H9 (cell line): ENCODE measurements around the gene XRN2. TPM values are rescaled to one million over a fixed set of nuclear protein-coding genes. Genes with fewer than 3 reads are reported as not detected.

Source experiments
- DNase-seq: peaks from one replicate; pipeline ENCODE4 v3.0.0-alpha.2; 2017
- H2AFZ ChIP-seq: one replicate; pipeline ENCODE4 v1.6.1; 2013; ENCODE audit warnings: mild to moderate bottlenecking, low read length, control low read depth, moderate library complexity
- H2AK5ac ChIP-seq: 2 replicates; pipeline ENCODE4 v1.6.1; 2013; ENCODE audit warnings: low read length, control low read depth, mixed read lengths; ENCODE audit not compliant: insufficient read length
- H2BK120ac ChIP-seq: one replicate; pipeline ENCODE4 v1.6.1; 2013; ENCODE audit warnings: low read depth, mild to moderate bottlenecking, low read length, control low read depth, inconsistent platforms; ENCODE audit not compliant: poor library complexity, severe bottlenecking
- H2BK12ac ChIP-seq: 2 replicates; pipeline ENCODE4 v1.6.1; 2013; ENCODE audit warnings: low read length, control low read depth, mixed read lengths, low read depth; ENCODE audit not compliant: insufficient read length
- H2BK15ac ChIP-seq: 2 replicates; pipeline ENCODE4 v1.6.1; 2013; ENCODE audit warnings: low read depth, low read length, control low read depth
- H2BK20ac ChIP-seq: one replicate; pipeline ENCODE4 v1.6.1; 2013; ENCODE audit warnings: low read depth, mild to moderate bottlenecking, low read length, control low read depth, inconsistent platforms; ENCODE audit not compliant: poor library complexity, severe bottlenecking
- H2BK5ac ChIP-seq: 2 replicates; pipeline ENCODE4 v1.6.1; 2013; ENCODE audit warnings: low read length, control low read depth, mixed read lengths; ENCODE audit not compliant: insufficient read length
- H3K14ac ChIP-seq: 2 replicates; pipeline ENCODE4 v1.6.1; 2013; ENCODE audit warnings: low read length, control low read depth; ENCODE audit not compliant: insufficient read depth
- H3K18ac ChIP-seq: 2 replicates; pipeline ENCODE4 v1.6.1; 2013; ENCODE audit warnings: low read depth, mild to moderate bottlenecking, mixed read lengths, low read length, control low read depth; ENCODE audit not compliant: insufficient read length
- H3K23ac ChIP-seq: 2 replicates; pipeline ENCODE4 v1.6.1; 2013; ENCODE audit warnings: low read length, control low read depth, mixed read lengths, low read depth; ENCODE audit not compliant: insufficient read length
- H3K23me2 ChIP-seq: 2 replicates; pipeline ENCODE4 v1.6.1; 2013; ENCODE audit warnings: low read depth, mild to moderate bottlenecking, mixed read lengths, low read length, control low read depth; ENCODE audit not compliant: insufficient read length, poor library complexity, severe bottlenecking
- H3K27ac ChIP-seq: 2 replicates; pipeline ENCODE4 v1.5.1; 2013; ENCODE audit warnings: low read length, control low read depth, mixed read lengths, low read depth; ENCODE audit not compliant: insufficient read length
- H3K27me3 ChIP-seq: 2 replicates; pipeline ENCODE4 v1.6.1; 2013; ENCODE audit warnings: low read length, control low read depth, inconsistent platforms; ENCODE audit not compliant: insufficient read depth
- H3K4ac ChIP-seq: 2 replicates; pipeline ENCODE4 v1.6.1; 2013; ENCODE audit warnings: low read depth, mild to moderate bottlenecking, control low read depth, inconsistent platforms, low read length, moderate library complexity
- H3K4me1 ChIP-seq: 2 replicates; pipeline ENCODE4 v1.6.1; 2013; ENCODE audit warnings: low read length, control low read depth, inconsistent platforms; ENCODE audit not compliant: insufficient read depth
- H3K4me2 ChIP-seq: 2 replicates; pipeline ENCODE4 v1.6.1; 2013; ENCODE audit warnings: low read length, control low read depth, mixed read lengths; ENCODE audit not compliant: insufficient read length, insufficient read depth
- H3K56ac ChIP-seq: 2 replicates; pipeline ENCODE4 v1.6.1; 2013; ENCODE audit warnings: low read depth, mild to moderate bottlenecking, mixed read lengths, low read length, control low read depth; ENCODE audit not compliant: insufficient read length
- H3K79me1 ChIP-seq: 2 replicates; pipeline ENCODE4 v1.6.1; 2013; ENCODE audit warnings: low read depth, mild to moderate bottlenecking, moderate library complexity, low read length, control low read depth, inconsistent platforms; ENCODE audit not compliant: insufficient read depth, poor library complexity, severe bottlenecking
- H3K79me2 ChIP-seq: 2 replicates; pipeline ENCODE4 v1.6.1; 2013; ENCODE audit warnings: low read length, control low read depth, inconsistent platforms; ENCODE audit not compliant: insufficient read depth
- H3K9ac ChIP-seq: 2 replicates; pipeline ENCODE4 v1.6.1; 2013; ENCODE audit warnings: low read length, control low read depth, mixed read lengths; ENCODE audit not compliant: insufficient read length; ENCODE audit errors: extremely low read depth
- H3K9me3 ChIP-seq: one replicate; pipeline ENCODE4 v1.6.1; 2013; ENCODE audit warnings: low read depth, low read length, inconsistent platforms; ENCODE audit not compliant: control insufficient read depth
- H3T11ph ChIP-seq: one replicate; pipeline ENCODE4 v1.6.1; 2013; ENCODE audit warnings: mild to moderate bottlenecking, low read length, control low read depth, inconsistent platforms
- H4K20me1 ChIP-seq: one replicate; pipeline ENCODE4 v1.6.1; 2013; ENCODE audit not compliant: control insufficient read depth, insufficient read length, insufficient read depth
- H4K5ac ChIP-seq: 2 replicates; pipeline ENCODE4 v1.6.1; 2013; ENCODE audit warnings: low read depth, mild to moderate bottlenecking, mixed read lengths, low read length, control low read depth; ENCODE audit not compliant: insufficient read length
- H4K8ac ChIP-seq: replicated peaks from 2 replicates; pipeline ENCODE4 v1.6.1; 2013; ENCODE audit warnings: low read length, control low read depth, mixed read lengths, low read depth; ENCODE audit not compliant: insufficient read length
- H4K91ac ChIP-seq: 2 replicates; pipeline ENCODE4 v1.6.1; 2013; ENCODE audit warnings: low read depth, mild to moderate bottlenecking, moderate library complexity, mixed read lengths, low read length, control low read depth; ENCODE audit not compliant: insufficient read length
- H3K27ac Mint-ChIP-seq, 3 experiments: 2 replicates in 2 of 3; 3 replicates in 1 of 3; pipeline ENCODE4 v1.8.0; 2020 to 2021; ENCODE audit warnings: mixed read lengths in 3 of 3, mild to moderate bottlenecking in 1 of 3, moderate library complexity in 1 of 3
- H3K27me3 Mint-ChIP-seq: 2 replicates; pipeline ENCODE4 v1.8.0; 2021; ENCODE audit warnings: low read depth, mild to moderate bottlenecking, moderate library complexity, mixed read lengths
- H3K36me3 Mint-ChIP-seq, 3 experiments: 2 replicates in 2 of 3; 3 replicates in 1 of 3; pipeline ENCODE4 v1.8.0; 2020 to 2021; ENCODE audit warnings: low read depth in 3 of 3, mixed read lengths in 3 of 3; ENCODE audit not compliant: insufficient read depth in 1 of 3
- H3K4me1 Mint-ChIP-seq, 2 experiments: 2 replicates each; pipeline ENCODE4 v1.8.0; 2020; ENCODE audit warnings: mixed read lengths in 2 of 2
- H3K4me3 Mint-ChIP-seq, 2 experiments: 2 replicates in 1 of 2; 3 replicates in 1 of 2; pipeline ENCODE4 v1.8.0; 2020 to 2021; ENCODE audit warnings: mild to moderate bottlenecking in 2 of 2, mixed read lengths in 2 of 2, moderate library complexity in 1 of 2
- H3K9me3 Mint-ChIP-seq, 2 experiments: 2 replicates in 1 of 2; 3 replicates in 1 of 2; pipeline ENCODE4 v1.8.0; 2020; ENCODE audit warnings: mild to moderate bottlenecking in 2 of 2, mixed read lengths in 2 of 2, moderate library complexity in 1 of 2
- CTCF ChIP-seq: fragments of 200-600 bp; sonication (generic); conservative IDR thresholded peaks from 3 replicates; pipeline ENCODE4 v1.8.0; 2021; ENCODE audit warnings: antibody characterized with exemption, mild to moderate bottlenecking
- WGBS: extraction: QIAGEN DNeasy Blood & Tissue Kit; methylation state at CpG from one replicate; pipeline ENCODE4 v1.1.7; 2013; ENCODE audit warnings: missing lambda C conversion rate, low lambda C conversion rate, mixed read lengths; ENCODE audit not compliant: insufficient read length; ENCODE audit errors: extremely low coverage; 5-methylcytosine and 5-hydroxymethylcytosine counted together
- total RNA-seq: library from RNA; stranded (reverse); gene quantifications from 2 replicates; pipeline ENCODE4 v1.2.1, GENCODE V29; 2021

XRN2 gene
- total RNA-seq, 1 experiment from 2014 or later: 96.7 TPM

- H2BK120ac ChIP-seq: no peak overlapping the region
- DNase-seq: no peak
- H3K4ac ChIP-seq: no peak overlapping the region
- WGBS: no CpG with 5 or more reads among the region's 18 CpGs
- H3K27ac ChIP-seq: no peak overlapping the region
- peak overlapping the region; percentile 90 for H3K9ac ChIP-seq
- no peaks in the 10 kb centered on the region for H3K4me1 ChIP-seq
- no peak overlapping the region for H2BK12ac ChIP-seq
- H3K9me3 ChIP-seq: no peaks in the 10 kb centered on the region
- H3K27me3 ChIP-seq: no peaks in the 10 kb centered on the region
- H3K9me3 Mint-ChIP-seq: peaks cover 0 to 3% of the 10 kb centered on the region in 2 experiments; a peak in 1 of 5 replicates
- H3K36me3 Mint-ChIP-seq: peaks cover 17 to 19% (median 18%) of the 10 kb centered on the region in 3 experiments
- peak overlapping the region; percentile 91 to 98 (median 95) for H3K27ac Mint-ChIP-seq
- no peak overlapping the region for H3T11ph ChIP-seq
- no peak for TF ChIP-seq CTCF
- no peaks in the 10 kb centered on the region for H4K20me1 ChIP-seq
- no peak overlapping the region for H4K91ac ChIP-seq
- no peak overlapping the region for H2BK15ac ChIP-seq
- H2AFZ ChIP-seq: no peak overlapping the region
- H3K14ac ChIP-seq: peak overlapping the region; percentile 69; the same call in 1 of the 2 replicates
- H3K79me1 ChIP-seq: no peaks in the 10 kb centered on the region
- no peak overlapping the region for H4K5ac ChIP-seq
- H3K4me2 ChIP-seq: peak overlapping the region; percentile 85
- H3K18ac ChIP-seq: no peak overlapping the region
- peaks cover 26 to 27% of the 10 kb centered on the region in 2 experiments for H3K4me1 Mint-ChIP-seq
- H2BK5ac ChIP-seq: no peak overlapping the region
- peak overlapping the region; percentile 95 to 96 for H3K4me3 Mint-ChIP-seq
- peaks cover 3% of the 10 kb centered on the region for H3K23me2 ChIP-seq
- no peak overlapping the region for H4K8ac ChIP-seq
- H3K23ac ChIP-seq: no peak overlapping the region
- H3K27me3 Mint-ChIP-seq: no peaks in the 10 kb centered on the region
- peaks cover 26% of the 10 kb centered on the region for H3K79me2 ChIP-seq
- H2BK20ac ChIP-seq: no peak overlapping the region
- no peak overlapping the region for H3K56ac ChIP-seq
- no peak overlapping the region for H2AK5ac ChIP-seq
These were observed 898 bp downstream of the XRN2 start for GRCh38 chr20:21303872-21304586.
